Measurements from ENCODE around the gene GBP5. TPM values are rescaled to one million over a fixed set of nuclear protein-coding genes. Genes with fewer than 3 reads are reported as not detected.
"Not testable (repeated sequence)": the region's sequence is repeated elsewhere in the genome, so short reads cannot be mapped to it uniquely, and the experiment has no call there.

GBP5 gene
- total RNA-seq, 2 donors from 2014 or later = 1.3 to 1.7 TPM

DNA sequence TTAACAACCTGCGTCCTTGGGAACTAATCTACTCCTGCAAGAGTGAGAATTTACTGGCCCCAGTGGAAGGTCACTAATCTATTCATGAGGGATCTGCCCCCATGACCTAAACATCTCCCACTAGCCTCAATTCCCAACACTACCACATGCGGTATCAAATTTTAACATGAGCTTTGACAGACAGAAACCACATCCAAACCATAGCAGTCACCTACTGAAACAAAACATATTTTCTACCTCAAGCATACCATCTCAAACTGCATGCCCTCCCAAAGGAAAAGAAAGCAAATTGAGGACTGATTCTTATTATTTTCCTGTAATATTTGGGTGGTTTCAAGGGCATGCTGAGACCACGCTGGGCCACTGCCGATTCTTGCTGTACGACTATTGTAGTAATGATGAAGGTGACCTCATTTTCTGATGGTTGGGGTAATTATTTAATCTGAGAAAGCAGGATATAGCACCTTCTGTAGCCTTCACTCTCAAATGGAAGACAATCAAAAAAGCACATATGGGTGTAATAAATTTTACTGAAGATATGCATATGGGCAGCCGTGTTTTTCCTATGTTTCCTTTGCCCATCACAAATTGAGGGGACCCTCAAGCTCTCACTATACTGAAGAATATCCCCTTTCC is 13.2 kb upstream of the GBP5 start:
- intact Hi-C loops (cut with DNase I) = no loop called here
- no peak for DNase-seq
- ATAC-seq = no peak

GRCh38 chr1:89284078-89284763 is 11.6 kb upstream of the GBP5 start:
- intact Hi-C loops (cut with DNase I); DNase-seq; ATAC-seq: not testable (repeated sequence)

- intact Hi-C loops (cut with DNase I) = no loop called here
- no peak for ATAC-seq
- DNase-seq = no peak
These were observed 8.1 kb upstream of the GBP5 start for GRCh38 chr1:89280766-89281165.

- DNase-seq = no peak
- ATAC-seq = peak in 1 of 2 donors; percentile 5
- intact Hi-C loops (cut with DNase I) = loop anchor here (5.0 to 10.0 kb wide), 2 partner anchors 274 to 282 kb away; no protein-coding TSS in a partner anchor
These were observed 6.4 kb upstream of the GBP5 start for GRCh38 chr1:89279011-89279466.

DNA sequence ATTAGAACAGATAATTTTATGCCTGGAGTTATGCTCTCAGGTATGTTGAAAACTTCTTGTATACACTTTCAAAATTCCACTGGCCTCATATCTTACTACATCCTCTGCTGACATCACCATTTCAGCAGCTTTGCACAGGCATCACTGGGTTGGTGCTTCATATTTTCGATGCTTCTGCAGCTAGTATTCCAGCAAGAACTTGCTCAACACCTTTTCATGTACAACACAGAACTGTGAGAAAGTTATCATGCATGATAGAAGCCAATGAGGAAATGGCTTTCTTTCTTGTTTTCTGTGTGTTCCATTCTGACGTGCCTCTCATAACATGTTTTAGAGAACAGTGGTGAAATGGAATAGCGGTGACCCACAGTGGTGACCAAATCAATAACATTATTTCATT is 5.1 kb upstream of the GBP5 start:
- intact Hi-C loops (cut with DNase I) = loop anchor here (5.0 to 10.0 kb wide), 2 partner anchors 273 to 280 kb away; no protein-coding TSS in a partner anchor
- ATAC-seq = peak in 1 of 2 donors; percentile 67
- no peak for DNase-seq

- no peak for ATAC-seq
- no peak for DNase-seq
- intact Hi-C loops (cut with DNase I) = loop anchor here (5.0 to 10.0 kb wide), 2 partner anchors 272 to 279 kb away; no protein-coding TSS in a partner anchor
These were observed 4.0 kb upstream of the GBP5 start for GRCh38 chr1:89276690-89277089.

- peak; percentile 27 to 77 for ATAC-seq
- no peak for DNase-seq
- intact Hi-C loops (cut with DNase I) = loop anchor here in 1 of 2 donors (10.0 kb wide), 1 partner anchor 270 kb away; no protein-coding TSS in a partner anchor
These were observed 1.8 kb upstream of the GBP5 start for GRCh38 chr1:89274411-89274857.

DNA sequence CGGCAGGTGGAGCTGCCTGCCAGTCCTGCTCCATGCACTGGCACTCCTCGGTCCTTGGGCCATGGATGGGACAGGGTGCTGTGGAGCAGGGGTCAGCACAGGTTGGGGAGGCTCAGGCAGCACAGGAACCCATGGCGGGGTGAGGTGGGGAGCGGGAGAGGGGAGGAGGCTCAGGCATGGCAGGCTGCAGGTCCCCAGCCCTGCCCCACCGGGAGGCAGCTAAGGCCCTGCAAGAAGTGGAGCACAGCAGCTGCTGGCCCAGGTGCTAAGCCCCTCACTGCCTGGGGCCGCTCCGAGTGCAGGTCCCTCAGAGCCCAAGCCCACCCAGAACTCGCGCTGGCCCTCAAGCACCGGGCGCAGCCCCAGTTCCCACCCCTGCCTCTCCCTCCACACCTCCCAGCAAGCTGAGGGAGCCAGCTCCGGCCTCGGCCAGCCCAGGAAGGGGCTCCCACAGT is 691 bp upstream of the GBP5 start:
- no peak for DNase-seq
- intact Hi-C loops (cut with DNase I) = loop anchor here in 1 of 2 donors (10.0 kb wide), 1 partner anchor 269 kb away; no protein-coding TSS in a partner anchor
- ATAC-seq = no peak

DNA sequence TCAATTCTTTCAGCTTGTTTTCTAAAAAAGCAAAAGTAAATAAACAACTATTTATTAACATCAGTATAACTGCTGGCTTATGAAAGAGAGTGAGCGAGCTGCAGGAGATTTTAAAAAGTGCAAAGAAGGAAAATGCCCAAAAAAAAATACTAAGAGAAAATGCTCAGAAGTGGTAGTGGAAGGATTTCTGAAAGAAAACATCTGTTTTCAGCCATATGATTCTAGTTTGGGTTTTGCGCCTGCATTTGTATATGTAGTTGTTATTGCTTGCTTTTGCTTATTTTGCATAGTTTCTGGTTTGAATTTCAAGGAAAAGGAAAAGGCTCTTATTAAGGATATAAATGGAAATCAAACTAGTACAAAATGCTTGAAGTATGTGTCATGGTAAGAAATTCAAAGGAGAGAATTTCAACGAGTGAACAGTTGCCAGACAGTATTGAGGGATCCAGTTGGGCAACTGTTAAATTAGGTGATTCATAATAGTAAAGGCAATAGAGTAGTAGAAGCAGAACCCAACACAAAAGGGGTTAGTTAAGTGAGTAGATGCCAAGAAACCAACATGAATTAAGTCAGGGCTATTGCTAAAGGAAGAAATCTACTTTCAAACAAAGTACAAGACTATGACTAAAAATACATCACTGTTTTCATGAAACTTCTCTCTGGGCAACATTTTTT is 1.2 kb downstream of the GBP5 start:
- peak in 1 of 2 donors; percentile 80 for ATAC-seq
- intact Hi-C loops (cut with DNase I) = loop anchor here in 1 of 2 donors (10.0 kb wide), 1 partner anchor 267 kb away; no protein-coding TSS in a partner anchor
- DNase-seq = no peak

- DNase-seq (no peak), ATAC-seq (no peak)
- intact Hi-C loops (cut with DNase I) = loop anchor here in 1 of 2 donors (10.0 kb wide), 1 partner anchor 266 kb away; no protein-coding TSS in a partner anchor
These were observed 2.2 kb downstream of the GBP5 start for GRCh38 chr1:89270423-89270822.

- intact Hi-C loops (cut with DNase I) = loop anchor here in 1 of 2 donors (10.0 kb wide), 1 partner anchor 74 kb away; the partner anchor contains the start of gene GBP4
- no peak for DNase-seq
- ATAC-seq = no peak
These were observed 3.4 kb downstream of the GBP5 start for GRCh38 chr1:89269277-89269676.

- DNase-seq (no peak), ATAC-seq (peak in 1 of 2 donors; percentile 75)
- intact Hi-C loops (cut with DNase I) = loop anchor here in 1 of 2 donors (10.0 kb wide), 1 partner anchor 68 kb away; the partner anchor contains the start of gene GBP4
These were observed 10.0 kb downstream of the GBP5 start for GRCh38 chr1:89262643-89263042.

GRCh38 chr1:89261926-89262515 is 10.6 kb downstream of the GBP5 start:
- intact Hi-C loops (cut with DNase I) = loop anchor here in 1 of 2 donors (10.0 kb wide), 1 partner anchor 67 kb away; the partner anchor contains the start of gene GBP4
- ATAC-seq (peak in 1 of 2 donors; percentile 72), DNase-seq (no peak)

GRCh38 chr1:89260566-89261255 is 11.9 kb downstream of the GBP5 start:
- peak; percentile 67 to 79 for ATAC-seq
- intact Hi-C loops (cut with DNase I) = loop anchor here in 1 of 2 donors (10.0 kb wide), 1 partner anchor 66 kb away; the partner anchor contains the start of gene GBP4

GRCh38 chr1:89260042-89260441 is 12.6 kb downstream of the GBP5 start:
- DNase-seq (no peak), ATAC-seq (no peak)
- intact Hi-C loops (cut with DNase I) = loop anchor here in 1 of 2 donors (10.0 kb wide), 1 partner anchor 65 kb away; the partner anchor contains the start of gene GBP4

More at GRCh38 chr1:89260566-89261255, 11.9 kb downstream of the GBP5 start:
- no peak for DNase-seq

DNA sequence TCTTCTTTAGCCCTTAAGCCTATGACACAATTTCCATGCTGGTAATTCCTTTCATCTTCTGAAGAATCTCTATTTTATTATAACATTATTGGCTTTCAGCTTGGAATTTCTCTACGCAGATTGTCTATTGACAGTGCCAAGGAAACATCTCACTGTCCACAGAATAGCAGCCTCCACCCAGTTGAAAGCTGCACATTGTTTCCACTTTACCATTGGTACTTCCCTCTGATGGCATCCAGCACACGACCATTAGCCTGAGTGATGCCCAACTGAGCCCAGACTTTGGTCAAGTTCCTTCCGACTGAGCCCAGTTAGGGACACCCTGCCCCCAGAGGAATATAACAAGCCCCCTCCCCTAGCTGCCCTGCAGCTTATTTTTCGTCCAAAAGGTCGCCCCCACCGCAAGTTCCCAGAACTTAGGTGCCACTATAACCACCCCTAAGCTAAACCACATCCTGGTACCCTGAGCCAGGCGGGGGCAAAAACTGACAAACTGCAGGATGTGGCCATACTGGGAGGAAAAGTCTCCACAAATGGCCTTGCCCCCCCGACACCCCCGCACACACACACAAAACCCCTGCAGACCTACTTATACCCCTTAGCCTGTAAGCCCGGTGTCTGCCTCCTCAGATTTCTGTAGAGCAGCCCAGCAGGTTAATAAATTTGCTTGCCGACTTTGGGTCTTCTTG is 13.2 kb downstream of the GBP5 start:
- DNase-seq (no peak), ATAC-seq (peak in 1 of 2 donors; percentile 23)
- intact Hi-C loops (cut with DNase I) = no loop called here

DNA sequence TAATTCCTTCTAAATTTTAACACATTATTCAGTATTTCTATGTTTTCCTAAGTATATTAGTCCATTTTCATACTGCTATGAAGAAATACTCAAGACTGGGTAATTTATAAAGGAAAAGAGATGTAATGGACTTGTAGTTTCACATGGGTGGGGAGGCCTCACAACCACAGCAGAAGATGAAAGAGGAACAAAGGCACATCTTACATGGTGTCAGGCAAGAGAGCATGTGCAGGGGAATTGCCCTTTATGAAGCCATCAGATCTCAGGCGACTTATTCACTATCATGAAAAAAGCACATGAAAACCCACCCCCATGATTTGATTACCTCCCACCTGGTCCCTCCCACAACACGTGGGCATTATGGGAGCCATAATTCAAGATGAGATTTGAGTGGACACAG is 15.6 kb downstream of the GBP5 start:
- intact Hi-C loops (cut with DNase I) = no loop called here
- DNase-seq = no peak
- ATAC-seq = no peak

All from left cardiac atrium (tissue), 4 donors.